Measurements from ENCODE around the gene ARAP3. TPM values are rescaled to one million over a fixed set of nuclear protein-coding genes. Genes with fewer than 3 reads are reported as not detected.

Gene ARAP3
- total and polyA plus RNA-seq, 2 donors (not counting 3 experiments of a cell fraction or from before 2014, with no cell fraction given): 60.6 to 136 TPM

DNA sequence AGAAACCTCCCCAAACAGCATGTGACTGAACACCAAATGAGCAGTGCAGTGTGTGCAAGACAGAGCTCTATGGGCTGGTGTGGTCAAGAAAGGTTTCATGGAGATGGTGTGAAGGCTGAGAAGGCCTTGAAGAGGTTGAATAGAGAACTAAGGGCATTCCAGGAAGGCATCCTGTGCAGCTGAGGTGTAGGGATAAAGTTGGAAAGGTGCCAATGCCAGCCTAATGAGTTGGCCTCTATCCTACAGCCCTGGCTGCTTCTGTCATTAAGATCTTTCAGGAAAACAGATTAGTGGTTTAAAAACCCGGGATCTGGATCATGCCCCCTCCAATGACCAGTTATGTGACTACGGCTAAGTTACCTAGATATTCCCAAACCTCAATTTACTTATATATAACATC is 49.4 kb downstream of the ARAP3 start:
- H3K4me3 ChIP-seq (replicated peaks in 1 of 3; ENCODE audit: insufficient read depth in 1 of 3, low read depth in 1 of 3, low read length in 3 of 3): no peak overlapping the region
- no peaks in the 10 kb centered on the region for H3K9me3 ChIP-seq (replicated peaks; ENCODE audit: control insufficient read depth, insufficient read depth, low read length)
- H3K27ac ChIP-seq (ENCODE audit: insufficient read depth, low read depth, low read length): no peak overlapping the region
- H3K79me2 ChIP-seq (ENCODE audit: control insufficient read depth, insufficient read depth, low read length): peaks cover 30% of the 10 kb centered on the region
- no peak for DNase-seq (ENCODE audit: low read depth, low spot score)
- no peak for TF ChIP-seq MYC (IDR thresholded peaks at IDR 0.05; ENCODE audit: low read depth, low read length)
- TF ChIP-seq POLR2A (IDR thresholded peaks at IDR 0.05; ENCODE audit: low read depth, low read length): no peak
- no peak for TF ChIP-seq GATA2 (IDR thresholded peaks at IDR 0.05; ENCODE audit: insufficient read depth, insufficient read length, low read depth, low read length)
- TF ChIP-seq EZH2 (IDR thresholded peaks at IDR 0.05; ENCODE audit: borderline replicate concordance, low read depth, low read length, severe bottlenecking): no peak
- TF ChIP-seq, protein P1, sequence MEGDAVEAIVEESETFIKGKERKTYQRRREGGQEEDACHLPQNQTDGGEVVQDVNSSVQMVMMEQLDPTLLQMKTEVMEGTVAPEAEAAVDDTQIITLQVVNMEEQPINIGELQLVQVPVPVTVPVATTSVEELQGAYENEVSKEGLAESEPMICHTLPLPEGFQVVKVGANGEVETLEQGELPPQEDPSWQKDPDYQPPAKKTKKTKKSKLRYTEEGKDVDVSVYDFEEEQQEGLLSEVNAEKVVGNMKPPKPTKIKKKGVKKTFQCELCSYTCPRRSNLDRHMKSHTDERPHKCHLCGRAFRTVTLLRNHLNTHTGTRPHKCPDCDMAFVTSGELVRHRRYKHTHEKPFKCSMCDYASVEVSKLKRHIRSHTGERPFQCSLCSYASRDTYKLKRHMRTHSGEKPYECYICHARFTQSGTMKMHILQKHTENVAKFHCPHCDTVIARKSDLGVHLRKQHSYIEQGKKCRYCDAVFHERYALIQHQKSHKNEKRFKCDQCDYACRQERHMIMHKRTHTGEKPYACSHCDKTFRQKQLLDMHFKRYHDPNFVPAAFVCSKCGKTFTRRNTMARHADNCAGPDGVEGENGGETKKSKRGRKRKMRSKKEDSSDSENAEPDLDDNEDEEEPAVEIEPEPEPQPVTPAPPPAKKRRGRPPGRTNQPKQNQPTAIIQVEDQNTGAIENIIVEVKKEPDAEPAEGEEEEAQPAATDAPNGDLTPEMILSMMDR (IDR thresholded peaks at IDR 0.05; ENCODE audit: extremely low read depth in 1 of 2, insufficient read depth in 1 of 2, low read depth in 1 of 2, low read length in 2 of 2): no peak
- no peak for TF ChIP-seq JUN (IDR thresholded peaks at IDR 0.05; ENCODE audit: borderline replicate concordance, insufficient read depth, insufficient read length, low read depth)
- TF ChIP-seq, protein P2, sequence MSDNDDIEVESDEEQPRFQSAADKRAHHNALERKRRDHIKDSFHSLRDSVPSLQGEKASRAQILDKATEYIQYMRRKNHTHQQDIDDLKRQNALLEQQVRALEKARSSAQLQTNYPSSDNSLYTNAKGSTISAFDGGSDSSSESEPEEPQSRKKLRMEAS (IDR thresholded peaks at IDR 0.05; ENCODE audit: insufficient read depth, insufficient read length): no peak
- TF ChIP-seq POLR2AphosphoS5 (IDR thresholded peaks at IDR 0.05; ENCODE audit: insufficient read depth, low read depth, low read length): no peak
- TF ChIP-seq FOS (IDR thresholded peaks at IDR 0.05; ENCODE audit: borderline replicate concordance, insufficient read depth, low read length): no peak
- ChIA-PET POLR2A (no interaction called here), CTCF (interaction anchor here (1.1 to 14.7 kb wide), 3 partner anchors 15 to 567 kb away, joined by 5 to 163 read pairs (median 63); partner anchors contain the start of gene DIAPH1)
- H4K20me1 ChIP-seq (replicated peaks; ENCODE audit: control insufficient read depth, extremely low read depth, insufficient read depth, low read length): peaks cover 5% of the 10 kb centered on the region
- H3K4me2 ChIP-seq (ENCODE audit: insufficient read depth, low read length): no peak overlapping the region
- no peaks in the 10 kb centered on the region for H3K9me1 ChIP-seq (replicated peaks; ENCODE audit: control insufficient read depth, extremely low read depth, insufficient read depth, low read length)
- H3K4me1 ChIP-seq (ENCODE audit: control insufficient read depth, extremely low read depth, insufficient read depth, low read length): peaks cover 18% of the 10 kb centered on the region
- dilution Hi-C loops (cut with MboI; ENCODE audit: extremely low pct_ligation_motif_present, low sequenced_read_pairs) (no loop called here), intact Hi-C loops (cut with micrococcal nuclease) (no loop called here)
- BruUV-seq (replicated peaks): no TSS peak
- H3K36me3 ChIP-seq (ENCODE audit: control insufficient read depth in 2 of 2, extremely low read depth in 1 of 2, insufficient read depth in 2 of 2, low read length in 2 of 2): peaks cover 9 to 20% of the 10 kb centered on the region in 2 experiments
- no peaks in the 10 kb centered on the region for H3K27me3 ChIP-seq (ENCODE audit: control insufficient read depth in 2 of 2, insufficient read depth in 2 of 2, low read length in 2 of 2)
- no peak overlapping the region for H3K9ac ChIP-seq (replicated peaks; ENCODE audit: extremely low read depth, insufficient read depth, low read length)
- no peak overlapping the region for H2AFZ ChIP-seq (ENCODE audit: low read depth, low read length)
- no peak for FAIRE-seq

Measured in endothelial cell of umbilical vein (primary cell).